CD8-positive, alpha-beta memory T cell (primary cell): Measurements from ENCODE around the gene CNOT4. TPM values are rescaled to one million over a fixed set of nuclear protein-coding genes. Genes with fewer than 3 reads are reported as not detected.

Experiments
- CTCF ChIA-PET: fragments of 350-600 bp; sonication (Branson Sonifier 250); formaldehyde crosslinking; loops from one replicate; lab custom pipeline; 2021; ENCODE audit warnings: antibody characterized with exemption; lab: Charles Lee
- POLR2A ChIA-PET: fragments of 350-600 bp; sonication (Branson Sonifier 250); formaldehyde crosslinking; loops from one replicate; lab custom pipeline; 2021; ENCODE audit warnings: antibody characterized with exemption; lab: Charles Lee
- DNase-seq, 5 donors: peaks; one replicate each; pipeline versions ENCODE4 v3.0.0 to v3.0.0-alpha.2; 2020 to 2022; ENCODE audit warnings: mixed read lengths in 1 of 5
- H3K27ac ChIP-seq: one replicate; pipeline ENCODE4 v1.7.0; 2013; ENCODE audit warnings: low read depth, mild to moderate bottlenecking, low read length, moderate library complexity
- H3K27me3 ChIP-seq: 2 replicates; pipeline ENCODE4 v1.7.0; 2013; ENCODE audit warnings: low read length, mild to moderate bottlenecking; ENCODE audit not compliant: insufficient read depth, poor library complexity, severe bottlenecking
- H3K36me3 ChIP-seq: 2 replicates; pipeline ENCODE4 v1.7.0; 2013; ENCODE audit warnings: mild to moderate bottlenecking, low read length, moderate library complexity; ENCODE audit not compliant: insufficient read depth
- H3K4me1 ChIP-seq: 2 replicates; pipeline ENCODE4 v1.7.0; 2013; ENCODE audit warnings: mild to moderate bottlenecking, low read length, moderate library complexity; ENCODE audit not compliant: insufficient read depth
- H3K4me3 ChIP-seq: 2 replicates; pipeline ENCODE4 v1.7.0; 2013; ENCODE audit warnings: mild to moderate bottlenecking, low read length
- H3K9me3 ChIP-seq: 2 replicates; pipeline ENCODE4 v1.7.0; 2013; ENCODE audit warnings: mild to moderate bottlenecking, low read length
- H3K27ac Mint-ChIP-seq, 8 donors: one replicate each; pipeline ENCODE4 v1.8.0; 2020 to 2021; ENCODE audit warnings: mixed read lengths in 8 of 8, mild to moderate bottlenecking in 6 of 8, inconsistent platforms in 3 of 8, moderate library complexity in 3 of 8
- H3K27me3 Mint-ChIP-seq, 2 donors: one replicate each; pipeline ENCODE4 v1.8.0; 2020 to 2021; ENCODE audit warnings: mixed read lengths in 2 of 2, mild to moderate bottlenecking in 1 of 2, moderate library complexity in 1 of 2
- H3K36me3 Mint-ChIP-seq, 3 donors: one replicate each; pipeline ENCODE4 v1.8.0; 2020 to 2021; ENCODE audit warnings: mixed read lengths in 3 of 3, inconsistent platforms in 1 of 3, mild to moderate bottlenecking in 1 of 3
- H3K4me1 Mint-ChIP-seq, 3 donors: one replicate each; pipeline ENCODE4 v1.8.0; 2020 to 2021; ENCODE audit warnings: mixed read lengths in 3 of 3, inconsistent platforms in 1 of 3, mild to moderate bottlenecking in 1 of 3
- H3K4me3 Mint-ChIP-seq, 7 donors: one replicate each; pipeline ENCODE4 v1.8.0; 2020 to 2021; ENCODE audit warnings: mixed read lengths in 7 of 7, mild to moderate bottlenecking in 6 of 7, moderate library complexity in 4 of 7, inconsistent platforms in 2 of 7
- H3K9me3 Mint-ChIP-seq, 5 donors: one replicate each; pipeline ENCODE4 v1.8.0; 2020 to 2022; ENCODE audit warnings: mixed read lengths in 5 of 5, mild to moderate bottlenecking in 3 of 5, moderate library complexity in 2 of 5, inconsistent platforms in 1 of 5
- polyA plus RNA-seq: library from polyadenylated mRNA; unstranded; fragments of 300-500 nt; fragmentation: Illumina TruSeq; gene quantifications from one replicate; pipeline ENCODE4 v1.2.3, GENCODE V29; 2021
- total RNA-seq, 2 experiments: library from RNA; stranded (reverse); gene quantifications; one replicate each; pipeline ENCODE4 v1.2.3, GENCODE V29; 2021

CNOT4 gene
- total and polyA plus RNA-seq, 3 experiments from 2014 or later, result 19.3 to 21.8 (median 21.5) TPM

GRCh38 chr7:135541029-135541428 is 31.1 kb upstream of the CNOT4 start:
- Mint-ChIP-seq H3K27ac (no peak overlapping the region), H3K27me3 (peaks cover 2 to 27% of the 10 kb centered on the region in 2 donors), H3K4me3 (no peak overlapping the region), H3K36me3 (peaks cover 0 to 4% (median 2%) of the 10 kb centered on the region in 3 donors), H3K9me3 (no peaks in the 10 kb centered on the region), H3K4me1 (no peaks in the 10 kb centered on the region)
- no peak for DNase-seq
- POLR2A ChIA-PET, result interaction anchor here (0.6 kb wide), 1 partner anchor 10 kb away, joined by 4 read pairs; no protein-coding TSS in a partner anchor
- Histone ChIP-seq H3K27ac (no peak overlapping the region), H3K36me3 (no peaks in the 10 kb centered on the region), H3K4me3 (no peak overlapping the region), H3K4me1 (no peaks in the 10 kb centered on the region), H3K27me3 (no peaks in the 10 kb centered on the region), H3K9me3 (no peaks in the 10 kb centered on the region)
- CTCF ChIA-PET, result interaction anchor here (1.3 kb wide), 1 partner anchor 22 kb away, joined by 3 read pairs; no protein-coding TSS in a partner anchor

GRCh38 chr7:135539629-135540028 is 29.7 kb upstream of the CNOT4 start:
- Histone ChIP-seq H3K36me3 (no peaks in the 10 kb centered on the region), H3K4me1 (no peaks in the 10 kb centered on the region), H3K27me3 (no peaks in the 10 kb centered on the region), H3K27ac (no peak overlapping the region), H3K9me3 (no peaks in the 10 kb centered on the region), H3K4me3 (no peak overlapping the region)
- no peak for DNase-seq
- H3K27me3 Mint-ChIP-seq, result peaks cover 4 to 38% of the 10 kb centered on the region in 2 donors
- ChIA-PET POLR2A (no interaction called here), CTCF (no interaction called here)
- no peaks in the 10 kb centered on the region for H3K4me1 Mint-ChIP-seq
- no peaks in the 10 kb centered on the region for H3K9me3 Mint-ChIP-seq
- H3K27ac Mint-ChIP-seq, result no peak overlapping the region
- H3K4me3 Mint-ChIP-seq, result no peak overlapping the region
- H3K36me3 Mint-ChIP-seq, result peaks cover 0 to 4% (median 2%) of the 10 kb centered on the region in 3 donors

GRCh38 chr7:135538376-135538775 is 28.5 kb upstream of the CNOT4 start:
- Histone ChIP-seq H3K27ac (no peak overlapping the region), H3K4me3 (no peak overlapping the region), H3K4me1 (no peaks in the 10 kb centered on the region), H3K9me3 (no peaks in the 10 kb centered on the region), H3K36me3 (no peaks in the 10 kb centered on the region), H3K27me3 (no peaks in the 10 kb centered on the region)
- no peak for DNase-seq
- Mint-ChIP-seq H3K4me1 (no peaks in the 10 kb centered on the region), H3K27me3 (peaks cover 4 to 42% of the 10 kb centered on the region in 2 donors), H3K27ac (no peak overlapping the region), H3K9me3 (no peaks in the 10 kb centered on the region), H3K36me3 (peaks cover 0 to 4% (median 2%) of the 10 kb centered on the region in 3 donors), H3K4me3 (no peak overlapping the region)
- POLR2A ChIA-PET, result no interaction called here
- CTCF ChIA-PET, result no interaction called here

- Histone ChIP-seq H3K36me3 (no peaks in the 10 kb centered on the region), H3K27ac (no peak overlapping the region), H3K4me1 (no peaks in the 10 kb centered on the region), H3K4me3 (no peak overlapping the region), H3K27me3 (no peaks in the 10 kb centered on the region), H3K9me3 (no peaks in the 10 kb centered on the region)
- no peak overlapping the region for H3K27ac Mint-ChIP-seq
- peaks cover 4 to 43% of the 10 kb centered on the region in 2 donors for H3K27me3 Mint-ChIP-seq
- no peaks in the 10 kb centered on the region for H3K9me3 Mint-ChIP-seq
- H3K4me3 Mint-ChIP-seq, result no peak overlapping the region
- no peaks in the 10 kb centered on the region for H3K4me1 Mint-ChIP-seq
- H3K36me3 Mint-ChIP-seq, result peaks cover 0 to 4% (median 2%) of the 10 kb centered on the region in 3 donors
- no peak for DNase-seq
- POLR2A ChIA-PET, result no interaction called here
- CTCF ChIA-PET, result no interaction called here
Observed at GRCh38 chr7:135537905-135538304, 28.0 kb upstream of the CNOT4 start.

- H3K4me1 Mint-ChIP-seq, result no peaks in the 10 kb centered on the region
- H3K36me3 Mint-ChIP-seq, result peaks cover 0 to 4% (median 2%) of the 10 kb centered on the region in 3 donors
- no peak overlapping the region for H3K27ac ChIP-seq
- H3K4me3 Mint-ChIP-seq, result no peak overlapping the region
- H3K9me3 Mint-ChIP-seq, result no peaks in the 10 kb centered on the region
- H3K27me3 ChIP-seq, result no peaks in the 10 kb centered on the region
- no peak overlapping the region for H3K4me3 ChIP-seq
- DNase-seq, result no peak
- ChIA-PET POLR2A (no interaction called here), CTCF (no interaction called here)
- no peaks in the 10 kb centered on the region for H3K4me1 ChIP-seq
- H3K27me3 Mint-ChIP-seq, result peaks cover 4 to 43% of the 10 kb centered on the region in 2 donors
- no peaks in the 10 kb centered on the region for H3K36me3 ChIP-seq
- no peaks in the 10 kb centered on the region for H3K9me3 ChIP-seq
- no peak overlapping the region for H3K27ac Mint-ChIP-seq
Observed at GRCh38 chr7:135537453-135537852, 27.6 kb upstream of the CNOT4 start.

- H3K27me3 ChIP-seq, result no peaks in the 10 kb centered on the region
- no peak for DNase-seq
- H3K27ac ChIP-seq, result no peak overlapping the region
- H3K4me1 Mint-ChIP-seq, result no peaks in the 10 kb centered on the region
- no peaks in the 10 kb centered on the region for H3K9me3 ChIP-seq
- no peak overlapping the region for H3K27ac Mint-ChIP-seq
- no peaks in the 10 kb centered on the region for H3K36me3 ChIP-seq
- no peaks in the 10 kb centered on the region for H3K4me1 ChIP-seq
- H3K36me3 Mint-ChIP-seq, result peaks cover 0 to 4% (median 2%) of the 10 kb centered on the region in 3 donors
- CTCF ChIA-PET, result no interaction called here
- no peak overlapping the region for H3K4me3 Mint-ChIP-seq
- peaks cover 4 to 45% of the 10 kb centered on the region in 2 donors for H3K27me3 Mint-ChIP-seq
- POLR2A ChIA-PET, result no interaction called here
- no peaks in the 10 kb centered on the region for H3K9me3 Mint-ChIP-seq
- no peak overlapping the region for H3K4me3 ChIP-seq
Observed at GRCh38 chr7:135536150-135536549, 26.2 kb upstream of the CNOT4 start.

- Mint-ChIP-seq H3K27ac (no peak overlapping the region), H3K4me1 (no peaks in the 10 kb centered on the region), H3K9me3 (peaks cover 0 to 3% (median 0%) of the 10 kb centered on the region in 5 donors), H3K4me3 (no peak overlapping the region), H3K36me3 (peaks cover 0 to 5% (median 0%) of the 10 kb centered on the region in 3 donors), H3K27me3 (peaks cover 13 to 14% of the 10 kb centered on the region in 2 donors)
- POLR2A ChIA-PET, result no interaction called here
- Histone ChIP-seq H3K9me3 (no peaks in the 10 kb centered on the region), H3K4me3 (no peak overlapping the region), H3K4me1 (no peaks in the 10 kb centered on the region), H3K27ac (no peak overlapping the region), H3K36me3 (no peaks in the 10 kb centered on the region), H3K27me3 (no peaks in the 10 kb centered on the region)
- CTCF ChIA-PET, result no interaction called here
- no peak for DNase-seq
Observed at GRCh38 chr7:135527025-135527424, 17.1 kb upstream of the CNOT4 start.

- no peak overlapping the region for H3K27ac Mint-ChIP-seq
- Histone ChIP-seq H3K4me1 (no peaks in the 10 kb centered on the region), H3K9me3 (no peaks in the 10 kb centered on the region), H3K27me3 (no peaks in the 10 kb centered on the region), H3K4me3 (no peak overlapping the region), H3K36me3 (no peaks in the 10 kb centered on the region), H3K27ac (no peak overlapping the region)
- ChIA-PET CTCF (no interaction called here), POLR2A (no interaction called here)
- H3K27me3 Mint-ChIP-seq, result peaks cover 9% of the 10 kb centered on the region in 2 donors
- H3K4me3 Mint-ChIP-seq, result no peak overlapping the region
- no peak for DNase-seq
- H3K9me3 Mint-ChIP-seq, result peaks cover 0 to 3% (median 0%) of the 10 kb centered on the region in 5 donors
- H3K4me1 Mint-ChIP-seq, result no peaks in the 10 kb centered on the region
- H3K36me3 Mint-ChIP-seq, result peaks cover 0 to 5% (median 0%) of the 10 kb centered on the region in 3 donors
Observed at GRCh38 chr7:135525426-135525825, 15.5 kb upstream of the CNOT4 start.
